ENCODE results near the gene SHMT1.
"Not testable (repeated sequence)": the region's sequence is repeated elsewhere in the genome, so short reads cannot be mapped to it uniquely, and the experiment has no call there.

Gene SHMT1

DNA sequence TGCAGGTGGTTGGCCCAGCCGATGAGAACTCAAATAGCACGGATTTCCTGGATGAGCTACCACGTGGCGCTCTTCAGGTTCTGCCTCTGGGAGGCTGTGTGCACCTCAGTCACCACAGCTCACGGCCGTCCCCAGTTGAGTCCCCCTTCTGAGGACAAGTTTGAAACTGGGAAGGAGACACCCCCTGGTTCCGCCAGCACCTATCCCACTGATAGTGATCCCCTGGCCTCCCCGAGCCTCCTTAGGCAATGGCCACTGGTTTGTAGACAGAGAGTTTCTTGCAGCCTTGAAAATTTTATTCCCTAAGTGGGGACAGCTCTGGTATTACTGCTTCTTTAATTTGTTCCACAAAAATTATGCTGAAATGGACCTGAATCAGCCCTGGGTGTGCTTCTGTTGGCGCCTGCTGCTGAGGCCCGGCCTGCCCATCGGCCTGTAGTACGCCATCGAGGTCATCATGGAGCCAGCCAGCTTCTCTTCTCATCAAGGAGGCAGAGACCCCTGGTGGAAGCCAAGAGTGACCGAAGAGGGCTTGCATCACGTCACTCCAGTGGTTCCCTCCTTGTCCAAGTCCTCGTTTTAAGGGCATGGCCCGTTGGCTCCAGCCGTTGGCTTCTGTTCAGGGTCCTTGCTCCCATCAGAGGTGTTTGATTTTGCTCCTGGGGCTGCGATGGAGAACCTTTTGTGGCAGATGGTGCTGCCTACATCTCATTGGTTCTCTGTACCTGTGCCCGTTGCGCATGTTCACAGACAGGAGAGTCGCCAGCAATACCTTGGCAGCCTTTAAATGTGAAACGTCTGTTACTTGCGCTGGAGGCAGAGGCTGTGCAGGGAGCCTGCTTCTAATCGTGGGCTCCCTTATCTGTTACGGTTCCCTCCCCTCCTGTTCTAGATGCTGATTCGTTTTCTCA lies 39.0 kb downstream of the SHMT1 start:
- DNase-seq, result no peak

DNA sequence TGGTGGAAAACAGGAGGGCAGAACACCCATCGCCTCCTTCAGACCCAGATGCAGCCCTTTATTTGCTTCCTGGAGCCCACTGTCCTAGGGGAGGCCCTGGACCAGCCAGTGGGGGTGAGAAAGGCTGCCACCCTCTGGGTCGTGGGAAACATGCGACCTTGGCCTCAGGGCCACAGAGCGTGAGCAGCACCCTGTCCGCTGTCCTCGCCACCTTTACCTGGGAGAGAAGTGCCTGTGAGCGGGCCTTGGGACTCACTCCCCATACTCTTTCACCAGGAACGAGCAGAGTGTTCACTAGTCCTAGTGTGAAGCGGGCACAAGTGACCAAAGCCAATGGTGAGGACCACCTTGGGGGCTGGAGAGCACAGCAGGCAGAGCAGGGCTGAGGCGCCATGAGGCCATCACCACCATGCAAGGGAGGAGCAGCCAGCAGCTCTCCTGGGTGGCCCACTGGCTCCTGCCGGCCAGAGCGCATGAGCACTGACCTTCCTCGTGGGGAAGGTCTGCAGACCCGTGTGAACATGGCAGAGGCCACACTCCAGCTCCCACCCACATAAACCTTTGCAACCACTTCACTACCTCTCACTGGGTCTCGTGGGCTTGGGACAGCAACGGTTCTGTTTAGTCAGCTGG lies 39.7 kb downstream of the SHMT1 start:
- DNase-seq, result no peak

DNA sequence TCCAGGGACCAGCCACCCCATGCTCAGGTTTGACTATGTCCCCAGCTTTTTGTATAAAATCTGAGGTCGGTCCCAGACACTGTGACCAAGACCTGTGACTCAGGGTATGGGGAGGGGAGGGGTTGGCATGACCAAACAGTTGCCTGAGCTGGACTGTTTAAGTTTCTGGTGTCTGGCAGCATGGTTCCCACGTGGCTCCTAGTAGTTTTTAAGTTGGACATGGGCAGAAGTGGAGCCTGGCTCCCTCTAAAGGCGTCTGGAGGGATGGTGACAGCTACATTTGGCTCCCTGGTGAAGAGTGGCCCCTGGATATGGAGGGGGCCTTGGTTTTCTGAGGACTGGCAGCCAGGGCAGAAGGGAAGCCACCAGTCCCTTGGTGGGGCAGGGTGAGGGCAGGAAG lies 40.3 kb downstream of the SHMT1 start:
- DNase-seq, result no peak

DNA sequence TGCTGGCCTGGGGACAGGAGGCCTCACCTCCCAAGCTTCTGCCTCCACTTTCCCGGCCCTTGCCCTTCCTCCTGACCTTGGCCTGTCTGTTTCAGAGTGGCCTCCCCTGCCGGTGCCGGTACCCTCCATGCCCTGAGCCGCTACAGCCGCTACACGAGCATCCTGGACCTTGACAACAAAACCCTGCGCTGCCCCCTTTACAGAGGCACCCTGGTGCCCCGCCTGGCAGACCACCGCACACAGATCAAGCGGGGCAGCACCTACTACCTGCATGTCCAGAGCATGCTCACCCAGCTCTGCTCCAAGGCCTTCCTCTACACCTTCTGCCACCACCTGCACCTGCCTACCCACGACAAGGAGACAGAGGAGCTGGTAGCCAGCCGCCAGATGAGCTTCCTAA lies 40.8 kb downstream of the SHMT1 start:
- DNase-seq, result no peak

DNA sequence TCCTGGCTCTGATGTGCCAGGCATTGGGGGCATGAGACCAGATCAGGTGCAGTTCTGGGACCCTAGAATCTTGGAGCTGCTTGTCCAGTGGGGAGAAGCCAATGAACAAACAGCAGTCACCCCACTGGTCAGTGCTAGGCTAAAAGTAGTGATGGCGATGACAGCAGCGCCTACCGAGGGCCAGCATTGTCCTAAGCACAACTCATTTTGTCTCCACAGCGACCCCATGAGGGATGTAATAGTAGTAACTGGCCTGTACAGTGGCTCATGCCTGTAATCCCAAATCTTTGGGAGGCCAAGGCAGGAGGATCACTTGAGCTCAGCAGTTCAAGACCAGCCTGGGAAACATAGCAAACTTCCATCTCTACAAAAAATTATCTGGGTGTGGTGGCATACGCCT lies 42.0 kb downstream of the SHMT1 start:
- no peak for DNase-seq

DNA sequence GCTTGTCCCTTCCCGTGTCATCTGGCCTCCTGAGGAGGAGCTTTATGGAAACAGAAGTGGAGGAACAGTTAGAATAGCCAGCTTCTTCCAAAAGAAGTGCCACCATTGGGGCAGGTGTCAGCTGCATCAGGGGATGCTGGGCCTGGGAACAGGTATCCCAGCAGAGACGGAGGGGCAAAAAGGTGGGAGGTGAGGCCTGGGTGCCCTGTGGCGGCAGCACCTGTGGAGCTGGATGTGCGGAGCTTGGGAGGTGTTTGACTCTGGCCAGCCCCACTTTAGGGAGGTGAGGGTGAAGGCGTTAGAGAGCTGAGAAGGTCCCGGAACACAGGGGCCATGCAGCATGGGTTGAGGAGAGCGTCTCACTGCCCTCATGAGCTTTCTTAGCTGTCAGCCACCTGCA lies 43.0 kb downstream of the SHMT1 start:
- no peak for DNase-seq

DNA sequence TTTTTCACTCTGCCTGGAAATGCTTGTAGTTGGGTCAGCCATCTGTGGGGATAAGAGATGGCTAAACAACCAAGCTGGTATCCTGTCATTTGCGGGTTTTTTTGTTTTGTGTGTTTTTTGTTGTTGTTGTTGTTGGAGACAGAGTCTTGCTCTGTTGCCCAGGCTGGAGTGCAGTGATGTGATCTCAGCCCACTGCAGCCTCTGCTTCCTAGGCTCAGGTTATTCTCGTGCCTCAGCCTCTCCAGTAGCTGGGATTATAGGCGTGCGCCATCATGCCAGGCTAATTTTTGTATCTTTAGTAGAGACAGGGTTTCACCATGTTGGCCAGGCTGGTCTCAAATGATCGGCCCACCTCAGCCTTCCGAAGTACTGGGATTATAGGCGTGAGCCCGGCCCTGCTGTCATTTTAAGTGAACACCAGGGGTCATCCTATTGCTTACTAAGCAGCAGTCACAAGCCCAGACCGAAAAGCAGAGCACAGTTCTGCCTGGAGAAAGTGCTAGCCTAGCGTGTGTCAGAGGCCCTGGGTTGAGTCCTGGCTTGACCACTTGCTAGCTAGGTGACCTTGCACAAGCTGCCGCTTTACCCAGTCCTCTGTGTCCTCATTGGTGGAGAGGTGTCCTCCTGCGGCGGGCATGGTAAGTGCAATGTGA lies 43.6 kb downstream of the SHMT1 start:
- DNase-seq, result peak; percentile 50

DNA sequence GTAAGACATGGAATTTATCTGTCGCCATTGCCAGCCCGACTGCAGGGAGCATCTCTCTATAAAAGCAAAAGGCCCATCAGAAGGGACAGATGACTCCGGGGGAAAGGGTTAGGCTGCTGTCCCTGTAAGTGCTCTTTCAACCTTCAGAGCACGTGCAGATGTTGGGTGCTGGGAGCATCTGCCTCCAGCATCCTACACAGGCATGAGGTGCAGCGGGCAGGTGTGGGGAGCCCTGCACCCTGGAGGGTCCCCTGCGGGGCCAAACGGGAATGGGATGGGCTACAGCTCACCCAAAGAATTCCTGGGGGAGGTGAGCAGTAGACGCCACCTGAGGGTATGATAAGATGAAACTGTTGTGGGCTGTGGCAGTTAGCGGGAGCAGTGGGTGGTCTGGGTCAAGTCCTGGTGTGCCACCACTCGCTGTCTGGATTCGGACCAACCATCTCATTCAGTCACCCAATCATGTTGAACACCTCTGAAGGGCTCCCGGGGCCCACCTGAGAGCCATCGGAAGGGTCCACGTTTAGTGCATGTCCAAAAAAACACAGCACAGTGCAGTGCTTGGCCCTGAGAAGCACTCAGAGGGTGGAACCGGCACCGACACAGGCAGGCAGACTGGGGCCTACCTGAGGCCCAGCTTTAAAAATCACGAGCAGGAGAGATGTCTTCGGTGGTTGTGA lies 44.4 kb downstream of the SHMT1 start:
- no peak for DNase-seq

DNA sequence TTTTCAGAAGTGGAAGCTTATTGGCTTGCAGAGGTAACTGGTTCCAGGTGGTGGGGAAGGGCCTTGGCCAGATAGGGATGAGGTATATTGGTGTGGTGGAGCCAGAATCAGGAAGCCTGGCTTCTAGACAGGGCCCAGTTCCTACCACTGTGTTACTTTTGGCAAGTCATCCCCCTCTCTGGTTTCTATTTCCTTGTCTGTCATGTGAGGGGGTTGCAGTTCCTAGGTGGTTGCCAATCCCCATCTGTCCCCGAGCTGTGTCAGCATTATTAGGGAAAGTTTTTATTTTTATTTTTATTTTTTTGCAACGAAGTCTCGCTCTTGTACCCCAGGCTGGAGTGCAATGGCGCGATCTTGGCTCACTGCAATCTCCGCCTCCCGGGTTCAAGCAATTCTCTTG lies 45.2 kb downstream of the SHMT1 start:
- DNase-seq, result no peak

DNA sequence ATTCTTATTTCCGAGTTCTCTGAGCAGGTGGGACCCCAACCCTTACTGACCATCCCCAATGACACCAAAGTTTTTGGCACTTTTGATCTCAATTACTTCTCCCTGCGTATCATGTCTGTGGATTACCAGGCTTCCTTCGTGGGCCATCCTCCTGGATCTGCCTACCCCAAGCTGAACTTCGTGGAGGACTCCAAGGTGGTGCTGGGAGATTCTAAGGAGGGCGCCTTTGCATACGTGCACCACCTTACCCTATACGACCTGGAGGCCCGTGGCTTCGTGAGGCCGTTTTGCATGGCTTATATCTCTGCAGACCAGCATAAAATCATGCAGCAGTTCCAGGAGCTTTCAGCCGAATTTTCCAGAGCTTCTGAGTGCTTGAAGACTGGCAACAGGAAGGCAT lies 47.4 kb downstream of the SHMT1 start:
- no peak for DNase-seq

DNA sequence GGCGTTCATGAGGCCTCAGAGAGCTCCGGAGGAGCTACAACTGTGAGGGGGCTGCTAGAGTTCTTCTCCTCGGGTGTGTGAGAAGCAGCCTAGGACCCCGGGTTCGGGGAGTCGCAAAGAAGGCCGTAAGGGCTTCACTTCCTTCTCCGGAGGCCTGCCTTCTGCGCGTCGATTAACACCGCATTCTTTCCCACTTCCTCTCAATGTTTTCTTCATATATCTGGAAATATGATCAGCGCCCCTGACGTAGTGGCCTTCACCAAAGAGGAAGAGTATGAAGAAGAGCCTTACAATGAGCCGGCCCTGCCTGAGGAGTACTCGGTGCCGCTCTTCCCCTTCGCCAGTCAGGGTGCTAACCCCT lies 47.8 kb downstream of the SHMT1 start:
- DNase-seq, result no peak

DNA sequence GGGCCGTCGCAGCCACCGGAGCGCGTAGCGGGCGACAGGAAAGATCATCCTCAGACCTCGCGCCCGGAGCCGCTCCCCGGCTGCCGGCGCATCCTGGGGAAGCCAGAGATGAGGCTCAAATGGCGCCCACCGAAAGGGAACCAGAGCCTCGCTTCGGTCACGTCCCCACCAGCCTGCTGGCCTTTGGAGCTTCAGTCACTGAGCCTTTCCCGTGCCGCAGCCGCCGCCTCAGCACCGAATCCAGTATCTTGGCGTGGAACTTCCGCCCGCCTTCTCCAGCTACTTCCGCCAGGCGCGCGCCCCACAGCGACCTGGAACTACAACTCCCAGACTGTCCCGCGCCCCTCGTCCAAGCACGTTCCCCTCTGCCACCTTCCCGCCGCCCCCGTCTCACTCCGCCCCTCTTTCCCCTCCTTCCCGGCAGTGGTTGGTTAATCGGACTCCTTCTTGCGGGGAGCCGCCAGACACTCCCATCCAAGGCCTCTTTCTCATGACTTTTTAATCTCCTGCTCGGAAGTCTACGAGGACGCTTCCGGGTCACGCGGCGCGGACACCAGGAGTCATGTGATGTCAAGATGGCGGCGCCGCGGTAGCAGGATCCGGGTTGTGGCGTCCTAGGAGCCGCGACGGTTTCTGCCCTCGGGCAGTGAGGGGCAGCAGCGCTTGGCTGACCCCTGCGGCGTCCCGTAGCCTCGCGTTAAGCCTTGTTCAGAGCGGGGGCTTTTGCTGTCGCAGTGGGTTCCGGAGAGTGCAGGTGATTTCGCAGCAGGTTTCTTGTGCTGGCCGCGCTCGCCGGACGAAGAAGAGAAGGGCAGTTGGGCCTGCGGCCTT lies 48.4 kb downstream of the SHMT1 start, which contains the start of the genes SMCR8 and TOP3A:
Gene SMCR8, plus strand, starts transcription at position 563 of the 831 bp plus-strand sequence. CDS start 497 bp downstream, outside the sequence.
Gene TOP3A, minus strand, starts transcription at position 264 of the 831 bp plus-strand sequence. Its CDS starts 216 bp downstream, at position 48.
- peak; percentile 89 for DNase-seq

DNA sequence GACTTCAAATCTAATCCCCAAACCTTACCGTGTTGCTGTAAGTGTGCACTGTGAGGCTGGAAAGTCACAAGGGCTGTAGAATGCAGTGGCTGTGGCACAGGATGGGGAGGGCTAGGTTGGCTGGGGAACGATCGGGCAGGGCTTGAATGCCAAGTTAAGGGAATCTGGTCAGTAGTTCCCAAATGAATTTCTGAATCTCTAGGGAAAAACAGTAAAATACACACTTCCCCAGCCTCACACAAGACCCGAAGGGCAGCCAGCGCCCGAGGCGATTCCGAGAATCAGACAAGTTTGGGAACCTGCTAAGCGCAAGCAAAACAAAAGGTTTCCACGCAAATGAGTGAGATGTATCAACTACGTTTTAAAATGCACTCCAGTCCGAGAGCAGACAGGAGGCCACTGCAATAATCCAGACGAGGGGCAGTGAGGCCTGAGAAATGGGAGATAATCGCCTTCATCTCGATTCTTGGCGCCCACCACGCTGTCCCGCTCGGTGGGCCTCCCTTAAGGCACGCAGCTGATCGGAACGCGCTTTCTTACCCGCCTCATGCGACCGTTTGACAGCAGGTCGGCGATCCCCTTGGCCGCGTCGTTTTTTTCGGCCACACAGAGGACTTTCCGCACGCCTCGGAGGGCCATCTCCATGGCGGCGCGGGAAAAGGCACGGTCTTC lies 49.2 kb downstream of the SHMT1 start:
- DNase-seq, result no peak

DNA sequence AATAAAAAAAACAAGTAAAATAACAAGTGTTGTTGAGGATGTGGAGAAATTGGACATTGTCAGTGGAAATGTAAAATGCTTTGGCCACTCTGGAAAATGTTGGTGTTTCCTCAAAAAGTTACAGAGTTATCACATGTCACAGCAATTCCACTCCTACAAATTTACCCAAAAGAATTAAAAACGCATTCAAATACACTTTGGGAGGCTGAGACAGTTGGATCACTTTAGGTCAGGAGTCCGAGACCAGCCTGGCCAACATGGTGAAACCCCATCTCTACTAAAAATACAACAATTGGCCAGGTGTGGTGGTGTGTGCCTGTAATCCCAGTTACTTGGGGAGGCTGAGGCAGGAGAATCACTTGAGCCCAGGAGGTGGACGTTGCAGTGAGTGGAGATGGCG lies 54.1 kb downstream of the SHMT1 start:
- DNase-seq, result no peak

DNA sequence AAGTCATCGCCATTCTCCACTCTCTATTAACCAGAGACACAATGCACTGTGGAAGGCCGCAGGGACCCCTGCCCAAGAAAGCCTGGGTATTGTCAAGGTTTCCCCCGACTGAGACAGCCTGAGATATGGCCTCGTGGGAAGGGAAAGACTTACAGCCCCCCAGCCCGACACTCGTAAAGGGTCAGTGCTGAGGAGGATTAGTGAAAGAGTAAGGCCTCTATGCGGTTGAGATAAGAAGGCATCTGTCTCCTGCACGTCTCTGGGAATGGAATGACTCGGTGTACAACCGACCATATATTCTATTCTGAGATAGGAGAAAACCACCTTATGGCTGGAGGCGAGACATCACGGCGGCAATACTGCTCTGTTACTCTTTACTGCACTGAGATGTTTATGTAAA lies 60.1 kb downstream of the SHMT1 start:
- not testable (repeated sequence) for DNase-seq

DNA sequence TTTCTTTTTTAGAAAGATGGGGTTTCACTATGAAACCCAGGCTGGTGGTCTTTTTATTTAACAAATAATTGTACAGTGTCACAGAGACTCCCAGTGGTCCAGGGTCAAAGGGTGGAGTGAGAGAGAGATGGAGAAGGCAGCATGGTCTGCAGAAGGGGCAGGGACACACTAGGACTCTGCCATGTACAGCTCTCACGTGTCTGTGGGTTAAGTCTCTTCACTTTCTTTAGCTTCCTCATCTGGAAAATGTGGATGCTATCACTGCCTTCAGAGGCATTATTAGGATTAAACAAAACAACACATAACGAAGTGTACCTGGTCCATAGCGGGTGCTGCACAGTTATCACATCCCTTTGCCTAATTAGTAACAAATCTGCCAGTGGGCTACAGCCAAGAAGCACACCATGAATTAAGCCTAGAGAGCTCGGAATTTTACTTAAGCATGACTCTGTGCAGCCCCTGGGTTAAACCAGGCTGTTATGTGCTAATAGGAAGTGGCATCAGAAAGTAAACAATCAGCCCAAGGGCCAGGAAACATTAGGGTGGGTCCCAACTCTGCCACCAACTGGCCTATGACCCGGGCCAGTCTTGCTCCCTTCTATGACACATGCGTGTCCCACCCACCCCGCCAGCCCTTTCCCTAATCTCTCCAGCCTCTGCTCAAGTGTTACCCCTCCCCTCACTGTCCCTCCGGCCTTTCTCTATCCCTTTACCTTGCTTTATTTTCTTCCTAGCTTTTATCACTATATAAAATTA lies 62.4 kb downstream of the SHMT1 start:
- DNase-seq, result no peak

DNA sequence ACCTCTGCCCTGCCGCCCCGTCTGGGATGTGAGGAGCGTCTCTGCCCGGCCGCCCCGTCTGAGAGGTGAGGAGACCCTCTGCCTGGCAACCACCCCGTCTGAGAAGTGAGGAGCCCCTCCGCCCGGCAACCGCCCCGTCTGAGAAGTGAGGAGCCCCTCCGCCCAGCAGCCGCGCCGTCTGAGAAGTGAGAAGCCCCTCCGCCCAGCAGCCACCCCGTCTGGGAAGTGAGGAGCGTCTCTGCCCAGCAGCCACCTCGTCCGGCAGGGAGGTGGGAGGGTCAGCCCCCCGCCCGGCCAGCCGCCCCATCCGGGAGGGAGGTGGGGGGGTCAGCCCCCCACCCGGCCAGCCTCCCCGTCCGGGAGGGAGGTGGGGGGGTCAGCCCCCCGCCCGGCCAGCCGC lies 65.3 kb downstream of the SHMT1 start:
- DNase-seq, result not testable (repeated sequence)

DNA sequence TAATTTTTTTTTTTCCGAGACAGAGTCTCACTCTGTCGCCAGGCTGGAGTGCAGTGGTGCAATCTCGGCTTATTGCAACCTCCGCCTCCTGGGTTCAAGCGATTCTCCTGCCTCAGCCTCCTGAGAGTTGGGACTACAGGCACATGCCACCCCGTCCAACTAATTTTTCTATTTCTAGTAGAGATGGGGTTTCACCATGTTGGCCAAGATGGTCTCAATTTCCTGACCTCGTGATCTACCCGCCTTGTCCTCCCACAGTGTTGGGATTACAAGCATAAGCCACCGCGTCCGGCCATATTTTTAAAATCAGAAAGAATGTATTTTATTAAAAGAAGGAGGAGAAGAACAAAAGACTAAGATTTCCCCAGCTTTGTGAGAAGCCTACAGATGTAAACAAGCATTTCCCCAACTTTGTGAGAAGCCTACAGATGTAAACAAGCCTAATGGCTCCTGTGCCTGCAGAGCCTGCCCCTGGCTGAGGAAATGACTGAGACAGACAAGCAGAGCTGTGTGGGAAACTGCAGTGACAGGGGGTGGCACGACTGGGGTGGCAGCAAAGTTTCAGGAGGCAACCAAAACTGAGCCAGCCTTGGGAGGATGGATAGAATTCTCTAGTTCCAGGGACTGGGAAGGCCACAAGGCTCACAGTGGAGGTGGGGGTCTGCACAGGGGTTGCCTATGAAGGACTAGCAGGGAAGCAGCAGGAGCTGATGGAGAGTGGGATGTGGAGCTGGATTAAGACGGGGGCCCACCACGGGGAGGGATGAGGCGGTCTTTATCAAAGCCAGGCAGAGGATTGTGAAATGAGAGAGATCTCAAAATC lies 71.4 kb downstream of the SHMT1 start:
- DNase-seq, result no peak

DNA sequence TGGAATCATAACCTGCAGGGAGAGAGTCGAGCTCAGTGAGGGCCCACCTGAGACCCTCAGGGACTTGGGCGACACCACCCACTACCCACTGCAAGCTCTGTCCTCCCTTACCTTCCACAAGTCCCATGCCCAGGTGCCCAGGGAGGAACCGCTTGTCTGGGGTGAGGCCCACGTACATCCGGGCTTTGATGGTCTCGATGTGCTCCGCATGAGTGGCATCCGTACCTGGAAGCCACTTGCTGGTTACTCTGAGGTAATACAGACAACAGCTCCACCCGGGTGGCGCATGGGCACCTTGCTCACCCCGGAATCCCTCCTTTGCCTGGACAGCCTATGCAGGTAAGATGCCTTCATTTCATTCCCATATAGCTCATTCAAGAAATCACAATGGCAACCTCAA lies 78.1 kb downstream of the SHMT1 start:
- DNase-seq, result no peak

DNA sequence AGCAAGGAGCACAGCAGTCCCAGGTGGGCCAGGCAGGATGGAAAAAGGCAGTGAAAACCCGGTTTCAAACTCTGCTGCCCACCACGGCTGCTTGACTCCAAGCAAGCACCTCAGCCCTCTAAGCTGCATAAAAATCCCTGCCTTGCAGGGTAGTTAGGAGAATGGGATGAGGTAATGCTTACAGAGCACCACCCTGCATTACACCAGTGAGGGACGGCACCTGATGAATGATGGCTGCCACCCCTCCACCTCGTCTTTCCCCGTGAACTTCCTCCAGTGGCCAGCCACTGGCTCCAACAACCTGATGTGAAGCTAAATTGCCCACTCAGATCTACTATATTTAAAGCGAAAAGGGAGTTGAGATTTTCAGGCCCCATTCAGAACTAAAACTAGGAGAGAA lies 81.6 kb downstream of the SHMT1 start:
- DNase-seq, result no peak

Data from NCI-H1694 (cell line).